Thyroid gland (tissue), 4 donors: ENCODE results near the gene DDX24.

Experiments
- POLR2A ChIP-seq, 2 donors: fragments of 450-650 bp; IDR thresholded peaks; one replicate each; pipeline ENCODE4 v1.6.1; 2017; ENCODE audit warnings: antibody characterized with exemption in 2 of 2, mild to moderate bottlenecking in 2 of 2, moderate library complexity in 1 of 2
- TF ChIP-seq, protein P1 (sequence below), 6 experiments: fragments of 200-600 bp in 3 of 6; fragments of 450-650 bp in 3 of 6; sonication (generic) in 3 of 6; IDR thresholded peaks; one replicate each; pipeline ENCODE4 v1.5.1; 2016 to 2019; ENCODE audit warnings: antibody characterized with exemption in 6 of 6, mild to moderate bottlenecking in 2 of 6, inconsistent platforms in 1 of 6, moderate library complexity in 1 of 6

DNA sequence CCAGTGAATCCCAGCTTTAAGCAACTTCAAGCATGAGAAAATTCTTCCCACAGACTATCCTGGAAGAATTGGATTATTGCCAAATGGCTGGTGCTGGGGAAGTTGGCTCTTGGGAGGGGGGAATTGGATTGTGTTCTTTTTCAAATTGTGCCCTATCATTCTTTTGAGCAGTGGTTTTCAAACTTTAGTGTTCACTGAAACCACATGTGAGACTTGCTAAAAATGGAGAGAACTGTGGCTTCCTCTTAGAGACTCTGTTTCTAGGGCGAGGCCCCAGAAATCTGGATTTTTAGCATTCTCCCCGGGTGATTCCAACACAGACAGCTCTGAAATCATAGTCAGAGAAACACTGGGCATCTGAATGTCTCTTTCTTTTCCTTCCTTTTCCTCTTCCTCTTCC is 69.2 kb downstream of the DDX24 start:
- no peak for TF ChIP-seq POLR2A (IDR thresholded peaks at IDR 0.05)
- TF ChIP-seq, protein P1, sequence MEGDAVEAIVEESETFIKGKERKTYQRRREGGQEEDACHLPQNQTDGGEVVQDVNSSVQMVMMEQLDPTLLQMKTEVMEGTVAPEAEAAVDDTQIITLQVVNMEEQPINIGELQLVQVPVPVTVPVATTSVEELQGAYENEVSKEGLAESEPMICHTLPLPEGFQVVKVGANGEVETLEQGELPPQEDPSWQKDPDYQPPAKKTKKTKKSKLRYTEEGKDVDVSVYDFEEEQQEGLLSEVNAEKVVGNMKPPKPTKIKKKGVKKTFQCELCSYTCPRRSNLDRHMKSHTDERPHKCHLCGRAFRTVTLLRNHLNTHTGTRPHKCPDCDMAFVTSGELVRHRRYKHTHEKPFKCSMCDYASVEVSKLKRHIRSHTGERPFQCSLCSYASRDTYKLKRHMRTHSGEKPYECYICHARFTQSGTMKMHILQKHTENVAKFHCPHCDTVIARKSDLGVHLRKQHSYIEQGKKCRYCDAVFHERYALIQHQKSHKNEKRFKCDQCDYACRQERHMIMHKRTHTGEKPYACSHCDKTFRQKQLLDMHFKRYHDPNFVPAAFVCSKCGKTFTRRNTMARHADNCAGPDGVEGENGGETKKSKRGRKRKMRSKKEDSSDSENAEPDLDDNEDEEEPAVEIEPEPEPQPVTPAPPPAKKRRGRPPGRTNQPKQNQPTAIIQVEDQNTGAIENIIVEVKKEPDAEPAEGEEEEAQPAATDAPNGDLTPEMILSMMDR (IDR thresholded peaks at IDR 0.05), result no peak
